Right ventricle myocardium inferior (tissue), 1 donor: ENCODE data around the gene TWIST1. TPM values are rescaled to one million over a fixed set of nuclear protein-coding genes. Genes with fewer than 3 reads are reported as not detected.

Experiments used
- total RNA-seq: library from RNA; stranded (reverse); fragmentation: NEBNext Ultra II Directional; extraction: Animal tissue kit (Norgen Biotek cat#: 25700); gene quantifications from one replicate; pipeline ENCODE4 v1.2.1, GENCODE V29; 2021
- donor health status: DM: no; HTN: yes; CAD: no; lungs with severe emphysema.

Gene TWIST1
- total RNA-seq, 1 donor from 2014 or later, result 1.6 TPM

Other genes with a start within 250 kb of the TWIST1 start
- not detected for gene FERD3L, start 27.8 kb upstream of the TWIST1 start, total RNA-seq